ENCODE data around the gene MAP2K6. TPM values are rescaled to one million over a fixed set of nuclear protein-coding genes. Genes with fewer than 3 reads are reported as not detected.

Gene MAP2K6
- total and polyA plus RNA-seq, 4 donors: 2.2 to 14.4 (median 7.6) TPM

GRCh38 chr17:69489313-69489712 is 74.8 kb downstream of the MAP2K6 start:
- WGBS, 2 donors: 98% methylated on average over 4 of the region's 4 CpGs
- no peak for TF ChIP-seq CTCF (IDR thresholded peaks at IDR 0.05; ENCODE audit: control extremely low read depth, extremely low read depth)
- H3K36me3 ChIP-seq (ENCODE audit: control insufficient read depth in 4 of 4, insufficient read depth in 4 of 4, low read length in 4 of 4): peaks cover 0 to 2% (median 0%) of the 10 kb centered on the region in 4 donors
- no peak overlapping the region for H3K9ac ChIP-seq (ENCODE audit: insufficient read depth in 1 of 2, low read length in 2 of 2)
- no peaks in the 10 kb centered on the region for H3K27me3 ChIP-seq (ENCODE audit: control insufficient read depth in 3 of 3, insufficient read depth in 3 of 3, low read length in 2 of 3)
- no peak overlapping the region for H3K4me3 ChIP-seq
- no peaks in the 10 kb centered on the region for H3K9me3 ChIP-seq (ENCODE audit: control insufficient read depth in 4 of 4, insufficient read depth in 3 of 4, low read length in 3 of 4)
- ATAC-seq (ENCODE audit: insufficient read depth, low FRiP score): no peak
- DNase-seq: no peak
- H3K27ac ChIP-seq (ENCODE audit: low read depth in 1 of 2, low read length in 1 of 2): no peak overlapping the region
- H3K4me1 ChIP-seq (ENCODE audit: control insufficient read depth in 5 of 5, insufficient read depth in 5 of 5, low read length in 5 of 5): peaks cover 0 to 11% (median 6%) of the 10 kb centered on the region in 5 donors

DNA sequence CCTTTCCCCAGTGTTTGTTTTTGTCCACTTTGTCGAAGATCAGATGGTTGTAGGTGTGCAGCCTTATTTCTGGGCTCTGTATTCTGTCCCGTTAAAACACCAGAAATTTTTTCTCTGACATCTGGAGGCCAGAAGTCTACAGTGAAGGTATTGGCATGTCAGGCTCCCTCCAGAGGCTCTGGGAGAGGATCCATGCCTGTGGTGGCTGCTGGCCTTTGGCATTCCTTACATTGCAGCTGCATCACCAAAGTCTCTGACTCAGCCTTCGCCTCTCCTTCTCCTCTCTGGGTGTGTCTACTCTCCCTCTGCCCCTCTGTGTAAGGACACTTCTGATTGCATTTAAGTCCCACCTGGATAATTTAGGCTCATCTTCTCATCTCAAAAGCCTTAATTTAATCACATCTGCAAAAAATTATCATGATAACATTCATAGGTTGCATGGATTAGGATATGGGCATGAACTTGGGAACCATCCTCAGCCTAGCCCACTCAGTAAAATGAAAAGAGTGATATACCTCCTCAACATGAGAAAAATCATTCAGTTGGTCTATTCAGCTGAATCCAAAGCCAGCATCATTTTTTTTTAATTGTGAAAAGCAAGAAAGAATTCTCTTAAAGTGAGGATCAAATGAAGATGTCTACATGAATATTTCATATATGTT is 78.0 kb downstream of the MAP2K6 start:
- no peak overlapping the region for H3K27ac ChIP-seq (ENCODE audit: low read depth in 1 of 2, low read length in 1 of 2)
- ATAC-seq (ENCODE audit: insufficient read depth, low FRiP score) (no peak), DNase-seq (no peak)
- no peak overlapping the region for H3K9ac ChIP-seq (ENCODE audit: insufficient read depth in 1 of 2, low read length in 2 of 2)
- no peak for TF ChIP-seq CTCF (IDR thresholded peaks at IDR 0.05; ENCODE audit: control extremely low read depth, extremely low read depth)
- H3K9me3 ChIP-seq (ENCODE audit: control insufficient read depth in 4 of 4, insufficient read depth in 3 of 4, low read length in 3 of 4): no peaks in the 10 kb centered on the region
- peaks cover 0 to 2% (median 0%) of the 10 kb centered on the region in 4 donors for H3K36me3 ChIP-seq (ENCODE audit: control insufficient read depth in 4 of 4, insufficient read depth in 4 of 4, low read length in 4 of 4)
- H3K4me1 ChIP-seq (ENCODE audit: control insufficient read depth in 5 of 5, insufficient read depth in 5 of 5, low read length in 5 of 5): no peaks in the 10 kb centered on the region
- 81 to 86% methylated on average over 3 of the region's 3 CpGs for whole genome bisulfite sequencing, 2 donors
- H3K27me3 ChIP-seq (ENCODE audit: control insufficient read depth in 3 of 3, insufficient read depth in 3 of 3, low read length in 2 of 3): no peaks in the 10 kb centered on the region
- no peak overlapping the region for H3K4me3 ChIP-seq

- H3K9ac ChIP-seq (ENCODE audit: insufficient read depth in 1 of 2, low read length in 2 of 2): no peak overlapping the region
- H3K36me3 ChIP-seq (ENCODE audit: control insufficient read depth in 4 of 4, insufficient read depth in 4 of 4, low read length in 4 of 4): no peaks in the 10 kb centered on the region
- H3K4me3 ChIP-seq: no peak overlapping the region
- H3K4me1 ChIP-seq (ENCODE audit: control insufficient read depth in 5 of 5, insufficient read depth in 5 of 5, low read length in 5 of 5): peaks cover 0 to 3% (median 2%) of the 10 kb centered on the region in 5 donors
- H3K27me3 ChIP-seq (ENCODE audit: control insufficient read depth in 3 of 3, insufficient read depth in 3 of 3, low read length in 2 of 3): no peaks in the 10 kb centered on the region
- WGBS, 2 donors: 89 to 95% methylated on average over 5 of the region's 5 CpGs
- H3K27ac ChIP-seq (ENCODE audit: low read depth in 1 of 2, low read length in 1 of 2): no peak overlapping the region
- TF ChIP-seq CTCF (IDR thresholded peaks at IDR 0.05; ENCODE audit: control extremely low read depth, extremely low read depth): no peak
- DNase-seq (no peak), ATAC-seq (ENCODE audit: insufficient read depth, low FRiP score) (no peak)
- no peaks in the 10 kb centered on the region for H3K9me3 ChIP-seq (ENCODE audit: control insufficient read depth in 4 of 4, insufficient read depth in 3 of 4, low read length in 3 of 4)
Measured at GRCh38 chr17:69495787-69496186, 81.3 kb downstream of the MAP2K6 start.

GRCh38 chr17:69497161-69497560 is 82.7 kb downstream of the MAP2K6 start:
- 97 to 99% methylated on average over 1 of the region's 1 CpG for WGBS, 2 donors
- no peak for ATAC-seq (ENCODE audit: insufficient read depth, low FRiP score)
- no peak for TF ChIP-seq CTCF (IDR thresholded peaks at IDR 0.05; ENCODE audit: control extremely low read depth, extremely low read depth)

More at GRCh38 chr17:69497161-69497560, 82.7 kb downstream of the MAP2K6 start:
- H3K4me3 ChIP-seq: no peak overlapping the region
- no peak overlapping the region for H3K9ac ChIP-seq (ENCODE audit: insufficient read depth in 1 of 2, low read length in 2 of 2)
- H3K36me3 ChIP-seq (ENCODE audit: control insufficient read depth in 4 of 4, insufficient read depth in 4 of 4, low read length in 4 of 4): no peaks in the 10 kb centered on the region
- H3K9me3 ChIP-seq (ENCODE audit: control insufficient read depth in 4 of 4, insufficient read depth in 3 of 4, low read length in 3 of 4): no peaks in the 10 kb centered on the region
- DNase-seq: no peak
- no peaks in the 10 kb centered on the region for H3K27me3 ChIP-seq (ENCODE audit: control insufficient read depth in 3 of 3, insufficient read depth in 3 of 3, low read length in 2 of 3)
- H3K27ac ChIP-seq (ENCODE audit: low read depth in 1 of 2, low read length in 1 of 2): no peak overlapping the region
- H3K4me1 ChIP-seq (ENCODE audit: control insufficient read depth in 5 of 5, insufficient read depth in 5 of 5, low read length in 5 of 5): peaks cover 0 to 16% (median 9%) of the 10 kb centered on the region in 5 donors

Data from lung (tissue), 12 donors.